WTC11 (cell line): ENCODE data around the gene DNAH8. TPM values are rescaled to one million over a fixed set of nuclear protein-coding genes. Genes with fewer than 3 reads are reported as not detected.
A peak's percentile ranks its signal among the peaks of the same experiment; 100 is the strongest.

Experiments used
- ATAC-seq: fragments of 200-7000 bp; cut with Tn5 transposase; 2 replicates; pipeline ENCODE4 v1.10.0; 2021; ENCODE audit warnings: mild to moderate bottlenecking, moderate library complexity
- CTCF ChIA-PET: fragments of 300-600 bp; sonication (Branson Sonifier 250); formaldehyde crosslinking; loops from one replicate; lab custom pipeline; 2021; ENCODE audit warnings: antibody characterized with exemption; lab: Charles Lee
- POLR2A ChIA-PET: fragments of 350-600 bp; sonication (Branson Sonifier 250); formaldehyde crosslinking; loops from one replicate; lab custom pipeline; 2021; ENCODE audit warnings: antibody characterized with exemption; lab: Charles Lee
- DNase-seq: peaks from one replicate; pipeline ENCODE4 v3.0.0; 2021; ENCODE audit warnings: low spot score
- H3K27ac Mint-ChIP-seq: 2 replicates; pipeline ENCODE4 v1.8.0; 2021; ENCODE audit warnings: mixed read lengths
- H3K27me3 Mint-ChIP-seq: 2 replicates; pipeline ENCODE4 v1.8.0; 2021; ENCODE audit warnings: low read depth, mild to moderate bottlenecking, moderate library complexity, mixed read lengths
- H3K36me3 Mint-ChIP-seq: 2 replicates; pipeline ENCODE4 v1.8.0; 2021; ENCODE audit warnings: mixed read lengths
- H3K4me1 Mint-ChIP-seq: 2 replicates; pipeline ENCODE4 v1.8.0; 2022; ENCODE audit warnings: mixed read lengths
- H3K4me3 Mint-ChIP-seq: 2 replicates; pipeline ENCODE4 v1.8.0; 2021; ENCODE audit warnings: mild to moderate bottlenecking, moderate library complexity, mixed read lengths
- H3K9me3 Mint-ChIP-seq: 2 replicates; pipeline ENCODE4 v1.8.0; 2021; ENCODE audit warnings: mixed read lengths
- ESRRA ChIP-seq: sonication (generic); formaldehyde crosslinking; IDR thresholded peaks from 2 replicates; pipeline ENCODE4 v1.8.1; 2022; ENCODE audit warnings: mild to moderate bottlenecking, missing genetic modification reagents, borderline replicate concordance
- ETV6 ChIP-seq: sonication (generic); formaldehyde crosslinking; IDR thresholded peaks from 2 replicates; pipeline ENCODE4 v1.8.1; 2022; ENCODE audit warnings: mild to moderate bottlenecking, missing genetic modification reagents
- FOXP1 ChIP-seq: sonication (generic); formaldehyde crosslinking; IDR thresholded peaks from 2 replicates; pipeline ENCODE4 v1.8.0; 2022; ENCODE audit warnings: missing genetic modification reagents, mild to moderate bottlenecking, moderate library complexity, borderline replicate concordance
- IRF2 ChIP-seq: sonication (generic); formaldehyde crosslinking; IDR thresholded peaks from 2 replicates; pipeline ENCODE4 v1.8.0; 2022; ENCODE audit warnings: low read depth, missing genetic modification reagents, borderline replicate concordance
- MYBL2 ChIP-seq: sonication (generic); formaldehyde crosslinking; IDR thresholded peaks from 2 replicates; pipeline ENCODE4 v1.8.1; 2023; ENCODE audit warnings: mild to moderate bottlenecking, moderate library complexity, missing genetic modification reagents
- NR3C1 ChIP-seq: sonication (generic); formaldehyde crosslinking; conservative IDR thresholded peaks from 2 replicates; pipeline ENCODE4 v1.8.1; 2023; ENCODE audit warnings: low read depth, mild to moderate bottlenecking, missing genetic modification reagents
- SP1 ChIP-seq: sonication (generic); formaldehyde crosslinking; conservative IDR thresholded peaks from 2 replicates; pipeline ENCODE4 v1.8.1; 2022; ENCODE audit warnings: missing genetic modification reagents
- TP53 ChIP-seq: sonication (generic); formaldehyde crosslinking; IDR thresholded peaks from 2 replicates; pipeline ENCODE4 v1.8.1; 2023; ENCODE audit warnings: mild to moderate bottlenecking, missing genetic modification reagents
- ZNF121 ChIP-seq: sonication (generic); formaldehyde crosslinking; IDR thresholded peaks from 2 replicates; pipeline ENCODE4 v1.8.0; 2023; ENCODE audit warnings: missing genetic modification reagents
- ZNF317 ChIP-seq: sonication (generic); formaldehyde crosslinking; IDR thresholded peaks from 2 replicates; pipeline ENCODE4 v1.8.1; 2023; ENCODE audit warnings: low read depth, mild to moderate bottlenecking, moderate library complexity, missing genetic modification reagents, borderline replicate concordance
- ZNF396 ChIP-seq: fragments of 250-450 bp; sonication (Bioruptor Pico); IDR thresholded peaks from 2 replicates; pipeline ENCODE4 v1.8.0; 2021; ENCODE audit warnings: mild to moderate bottlenecking, moderate library complexity, borderline replicate concordance
- ZNF416 ChIP-seq: fragments of 250-450 bp; sonication (Bioruptor Pico); IDR thresholded peaks from 2 replicates; pipeline ENCODE4 v1.9.0; 2021; ENCODE audit warnings: mild to moderate bottlenecking, inconsistent platforms
- total RNA-seq: library from RNA; stranded (reverse); gene quantifications from 3 replicates; pipeline ENCODE4 v1.2.3, GENCODE V29; 2021
- TF ChIP-seq, protein P1 (sequence below): sonication (generic); formaldehyde crosslinking; IDR thresholded peaks from 2 replicates; pipeline ENCODE4 v1.8.0; 2022; ENCODE audit warnings: mild to moderate bottlenecking, missing genetic modification reagents
- TF ChIP-seq, protein P2 (sequence below): fragments of 250-450 bp; sonication (Bioruptor Pico); IDR thresholded peaks from 2 replicates; pipeline ENCODE4 v1.9.0; 2021; ENCODE audit warnings: moderate library complexity, mild to moderate bottlenecking, inconsistent platforms, borderline replicate concordance
- TF ChIP-seq, protein P3 (sequence below): sonication (generic); formaldehyde crosslinking; IDR thresholded peaks from 2 replicates; pipeline ENCODE4 v1.8.1; 2023; ENCODE audit warnings: mild to moderate bottlenecking, missing genetic modification reagents
- TF ChIP-seq, protein P4 (sequence below): sonication (generic); formaldehyde crosslinking; IDR thresholded peaks from 2 replicates; pipeline ENCODE4 v1.8.0; 2023; ENCODE audit warnings: missing genetic modification reagents, mild to moderate bottlenecking, borderline replicate concordance
- TF ChIP-seq, protein P5 (sequence below): sonication (generic); formaldehyde crosslinking; IDR thresholded peaks from 2 replicates; pipeline ENCODE4 v1.8.1; 2022; ENCODE audit warnings: missing genetic modification reagents, borderline replicate concordance
- TF ChIP-seq, protein P6 (sequence below): sonication (generic); formaldehyde crosslinking; IDR thresholded peaks from 2 replicates; pipeline ENCODE4 v1.8.0; 2022; ENCODE audit warnings: mild to moderate bottlenecking, missing genetic modification reagents
- TF ChIP-seq, protein P7 (sequence below): sonication (generic); formaldehyde crosslinking; IDR thresholded peaks from 2 replicates; pipeline ENCODE4 v1.8.0; 2022; ENCODE audit warnings: mild to moderate bottlenecking, missing genetic modification reagents
- TF ChIP-seq, protein P8 (sequence below): sonication (generic); formaldehyde crosslinking; IDR thresholded peaks from 2 replicates; pipeline ENCODE4 v1.8.0; 2022; ENCODE audit warnings: missing genetic modification reagents

DNAH8 gene
- total RNA-seq, 1 experiment from 2014 or later: 0.02 TPM

DNA sequence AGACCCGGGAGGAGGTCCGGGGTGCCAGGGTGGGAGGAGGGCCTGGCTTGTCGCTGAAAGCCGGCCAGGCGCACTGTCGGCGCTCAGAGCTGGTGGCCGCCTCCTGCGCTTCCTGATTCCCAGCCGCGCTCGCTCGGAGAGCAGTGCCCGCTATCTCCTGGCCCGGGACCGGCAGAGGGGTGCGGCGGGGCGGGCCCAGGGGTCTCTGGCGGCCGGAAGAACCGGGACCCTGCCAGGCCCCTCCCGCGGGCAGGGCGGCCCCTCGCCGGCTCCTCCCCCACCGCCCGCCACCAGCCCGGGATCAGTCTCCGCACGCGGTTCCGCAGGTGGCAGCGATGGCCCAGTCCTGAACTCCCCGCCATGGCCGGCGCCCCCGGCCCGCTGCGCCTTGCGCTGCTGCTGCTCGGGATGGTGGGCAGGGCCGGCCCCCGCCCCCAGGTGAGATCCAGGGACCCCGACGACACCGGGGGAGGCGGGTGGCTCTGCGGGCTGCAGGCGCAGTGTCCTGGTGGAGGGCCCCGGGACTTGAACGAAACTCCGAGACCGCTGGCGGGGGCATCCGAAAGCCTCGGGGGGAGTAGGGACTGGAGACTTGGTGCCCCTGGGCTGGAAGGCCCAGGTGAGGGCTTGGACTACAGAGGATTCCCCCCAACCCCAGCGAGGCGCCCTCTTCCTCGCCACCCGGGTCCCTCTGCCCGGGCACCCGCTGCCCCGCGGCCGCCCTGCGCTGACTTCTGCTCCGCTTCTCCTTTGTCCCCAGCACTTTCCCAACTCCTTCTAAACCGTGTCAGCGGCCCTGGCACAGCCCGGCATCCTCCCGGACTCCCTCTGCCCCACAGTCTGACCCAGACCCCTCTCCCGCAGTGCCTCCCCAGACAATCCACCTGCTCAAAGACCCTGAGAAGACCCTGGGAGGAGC lies 333.6 kb downstream of the DNAH8 start, which contains the start of gene GLP1R:
Gene GLP1R, plus strand, starts transcription at position 301 of the 919 bp plus-strand sequence. Its CDS starts 60 bp downstream, at position 361.
- H3K36me3 Mint-ChIP-seq: no peaks in the 10 kb centered on the region
- POLR2A ChIA-PET: no interaction called here
- DNase-seq (peak; percentile 61), ATAC-seq (peak; percentile 76)
- peak within 1 kb of the TSS; percentile 81 for H3K4me3 Mint-ChIP-seq
- no peak within 1 kb of the TSS for H3K27ac Mint-ChIP-seq
- CTCF ChIA-PET: interaction anchor here (0.6 to 2.3 kb wide), 9 partner anchors 19 to 76 kb away, joined by 3 to 7 read pairs (median 4); no protein-coding TSS in a partner anchor
- peaks cover 11% of the 10 kb centered on the region for H3K4me1 Mint-ChIP-seq
- no peaks in the 10 kb centered on the region for H3K9me3 Mint-ChIP-seq
- peaks cover 49% of the 10 kb centered on the region for H3K27me3 Mint-ChIP-seq
- TF ChIP-seq, protein P1, sequence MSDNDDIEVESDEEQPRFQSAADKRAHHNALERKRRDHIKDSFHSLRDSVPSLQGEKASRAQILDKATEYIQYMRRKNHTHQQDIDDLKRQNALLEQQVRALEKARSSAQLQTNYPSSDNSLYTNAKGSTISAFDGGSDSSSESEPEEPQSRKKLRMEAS (CRISPR knock-in tag): peak; percentile 66; the same call in 1 of the 2 replicates
- peak; percentile 75 for TF ChIP-seq SP1 (CRISPR knock-in tag)
- TF ChIP-seq ZNF416: no peak
- TF ChIP-seq, protein P2, sequence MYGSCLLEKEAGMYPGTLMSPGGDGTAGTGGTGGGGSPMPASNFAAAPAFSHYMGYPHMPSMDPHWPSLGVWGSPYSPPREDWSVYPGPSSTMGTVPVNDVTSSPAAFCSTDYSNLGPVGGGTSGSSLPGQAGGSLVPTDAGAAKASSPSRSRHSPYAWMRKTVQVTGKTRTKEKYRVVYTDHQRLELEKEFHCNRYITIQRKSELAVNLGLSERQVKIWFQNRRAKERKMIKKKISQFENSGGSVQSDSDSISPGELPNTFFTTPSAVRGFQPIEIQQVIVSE (CRISPR knock-in tag): no peak
- TF ChIP-seq, protein P3, sequence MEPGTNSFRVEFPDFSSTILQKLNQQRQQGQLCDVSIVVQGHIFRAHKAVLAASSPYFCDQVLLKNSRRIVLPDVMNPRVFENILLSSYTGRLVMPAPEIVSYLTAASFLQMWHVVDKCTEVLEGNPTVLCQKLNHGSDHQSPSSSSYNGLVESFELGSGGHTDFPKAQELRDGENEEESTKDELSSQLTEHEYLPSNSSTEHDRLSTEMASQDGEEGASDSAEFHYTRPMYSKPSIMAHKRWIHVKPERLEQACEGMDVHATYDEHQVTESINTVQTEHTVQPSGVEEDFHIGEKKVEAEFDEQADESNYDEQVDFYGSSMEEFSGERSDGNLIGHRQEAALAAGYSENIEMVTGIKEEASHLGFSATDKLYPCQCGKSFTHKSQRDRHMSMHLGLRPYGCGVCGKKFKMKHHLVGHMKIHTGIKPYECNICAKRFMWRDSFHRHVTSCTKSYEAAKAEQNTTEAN: peak; percentile 63; the same call in 1 of the 2 replicates
- TF ChIP-seq, protein P4, sequence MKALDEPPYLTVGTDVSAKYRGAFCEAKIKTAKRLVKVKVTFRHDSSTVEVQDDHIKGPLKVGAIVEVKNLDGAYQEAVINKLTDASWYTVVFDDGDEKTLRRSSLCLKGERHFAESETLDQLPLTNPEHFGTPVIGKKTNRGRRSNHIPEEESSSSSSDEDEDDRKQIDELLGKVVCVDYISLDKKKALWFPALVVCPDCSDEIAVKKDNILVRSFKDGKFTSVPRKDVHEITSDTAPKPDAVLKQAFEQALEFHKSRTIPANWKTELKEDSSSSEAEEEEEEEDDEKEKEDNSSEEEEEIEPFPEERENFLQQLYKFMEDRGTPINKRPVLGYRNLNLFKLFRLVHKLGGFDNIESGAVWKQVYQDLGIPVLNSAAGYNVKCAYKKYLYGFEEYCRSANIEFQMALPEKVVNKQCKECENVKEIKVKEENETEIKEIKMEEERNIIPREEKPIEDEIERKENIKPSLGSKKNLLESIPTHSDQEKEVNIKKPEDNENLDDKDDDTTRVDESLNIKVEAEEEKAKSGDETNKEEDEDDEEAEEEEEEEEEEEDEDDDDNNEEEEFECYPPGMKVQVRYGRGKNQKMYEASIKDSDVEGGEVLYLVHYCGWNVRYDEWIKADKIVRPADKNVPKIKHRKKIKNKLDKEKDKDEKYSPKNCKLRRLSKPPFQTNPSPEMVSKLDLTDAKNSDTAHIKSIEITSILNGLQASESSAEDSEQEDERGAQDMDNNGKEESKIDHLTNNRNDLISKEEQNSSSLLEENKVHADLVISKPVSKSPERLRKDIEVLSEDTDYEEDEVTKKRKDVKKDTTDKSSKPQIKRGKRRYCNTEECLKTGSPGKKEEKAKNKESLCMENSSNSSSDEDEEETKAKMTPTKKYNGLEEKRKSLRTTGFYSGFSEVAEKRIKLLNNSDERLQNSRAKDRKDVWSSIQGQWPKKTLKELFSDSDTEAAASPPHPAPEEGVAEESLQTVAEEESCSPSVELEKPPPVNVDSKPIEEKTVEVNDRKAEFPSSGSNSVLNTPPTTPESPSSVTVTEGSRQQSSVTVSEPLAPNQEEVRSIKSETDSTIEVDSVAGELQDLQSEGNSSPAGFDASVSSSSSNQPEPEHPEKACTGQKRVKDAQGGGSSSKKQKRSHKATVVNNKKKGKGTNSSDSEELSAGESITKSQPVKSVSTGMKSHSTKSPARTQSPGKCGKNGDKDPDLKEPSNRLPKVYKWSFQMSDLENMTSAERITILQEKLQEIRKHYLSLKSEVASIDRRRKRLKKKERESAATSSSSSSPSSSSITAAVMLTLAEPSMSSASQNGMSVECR (CRISPR knock-in tag): peak; percentile 48; the same call in 1 of the 2 replicates
- TF ChIP-seq ESRRA (CRISPR knock-in tag): 0 out of 2 replicates have a peak, but pooled peaks have one; percentile 33
- TF ChIP-seq, protein P5, sequence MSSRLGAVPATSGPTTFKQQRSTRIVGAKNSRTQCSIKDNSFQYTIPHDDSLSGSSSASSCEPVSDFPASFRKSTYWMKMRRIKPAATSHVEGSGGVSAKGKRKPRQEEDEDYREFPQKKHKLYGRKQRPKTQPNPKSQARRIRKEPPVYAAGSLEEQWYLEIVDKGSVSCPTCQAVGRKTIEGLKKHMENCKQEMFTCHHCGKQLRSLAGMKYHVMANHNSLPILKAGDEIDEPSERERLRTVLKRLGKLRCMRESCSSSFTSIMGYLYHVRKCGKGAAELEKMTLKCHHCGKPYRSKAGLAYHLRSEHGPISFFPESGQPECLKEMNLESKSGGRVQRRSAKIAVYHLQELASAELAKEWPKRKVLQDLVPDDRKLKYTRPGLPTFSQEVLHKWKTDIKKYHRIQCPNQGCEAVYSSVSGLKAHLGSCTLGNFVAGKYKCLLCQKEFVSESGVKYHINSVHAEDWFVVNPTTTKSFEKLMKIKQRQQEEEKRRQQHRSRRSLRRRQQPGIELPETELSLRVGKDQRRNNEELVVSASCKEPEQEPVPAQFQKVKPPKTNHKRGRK (CRISPR knock-in tag): no peak
- no peak for TF ChIP-seq TP53 (CRISPR knock-in tag)
- TF ChIP-seq NR3C1 (CRISPR knock-in tag): no peak
- peak; percentile 53; the same call in 1 of the 2 replicates for TF ChIP-seq ETV6 (CRISPR knock-in tag)
- TF ChIP-seq, protein P6, sequence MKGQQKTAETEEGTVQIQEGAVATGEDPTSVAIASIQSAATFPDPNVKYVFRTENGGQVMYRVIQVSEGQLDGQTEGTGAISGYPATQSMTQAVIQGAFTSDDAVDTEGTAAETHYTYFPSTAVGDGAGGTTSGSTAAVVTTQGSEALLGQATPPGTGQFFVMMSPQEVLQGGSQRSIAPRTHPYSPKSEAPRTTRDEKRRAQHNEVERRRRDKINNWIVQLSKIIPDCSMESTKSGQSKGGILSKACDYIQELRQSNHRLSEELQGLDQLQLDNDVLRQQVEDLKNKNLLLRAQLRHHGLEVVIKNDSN (CRISPR knock-in tag): no peak
- no peak for TF ChIP-seq ZNF317 (CRISPR knock-in tag)
- no peak for TF ChIP-seq ZNF396
- TF ChIP-seq ZNF121: 0 out of 2 replicates have a peak, but pooled peaks have one; percentile 29
- TF ChIP-seq MYBL2 (CRISPR knock-in tag): peak; percentile 64; the same call in 1 of the 2 replicates
- TF ChIP-seq, protein P7, sequence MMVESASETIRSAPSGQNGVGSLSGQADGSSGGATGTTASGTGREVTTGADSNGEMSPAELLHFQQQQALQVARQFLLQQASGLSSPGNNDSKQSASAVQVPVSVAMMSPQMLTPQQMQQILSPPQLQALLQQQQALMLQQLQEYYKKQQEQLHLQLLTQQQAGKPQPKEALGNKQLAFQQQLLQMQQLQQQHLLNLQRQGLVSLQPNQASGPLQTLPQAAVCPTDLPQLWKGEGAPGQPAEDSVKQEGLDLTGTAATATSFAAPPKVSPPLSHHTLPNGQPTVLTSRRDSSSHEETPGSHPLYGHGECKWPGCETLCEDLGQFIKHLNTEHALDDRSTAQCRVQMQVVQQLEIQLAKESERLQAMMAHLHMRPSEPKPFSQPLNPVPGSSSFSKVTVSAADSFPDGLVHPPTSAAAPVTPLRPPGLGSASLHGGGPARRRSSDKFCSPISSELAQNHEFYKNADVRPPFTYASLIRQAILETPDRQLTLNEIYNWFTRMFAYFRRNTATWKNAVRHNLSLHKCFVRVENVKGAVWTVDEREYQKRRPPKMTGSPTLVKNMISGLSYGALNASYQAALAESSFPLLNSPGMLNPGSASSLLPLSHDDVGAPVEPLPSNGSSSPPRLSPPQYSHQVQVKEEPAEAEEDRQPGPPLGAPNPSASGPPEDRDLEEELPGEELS: peak; percentile 39; the same call in 1 of the 2 replicates
- TF ChIP-seq IRF2 (CRISPR knock-in tag): no peak
- TF ChIP-seq, protein P8, sequence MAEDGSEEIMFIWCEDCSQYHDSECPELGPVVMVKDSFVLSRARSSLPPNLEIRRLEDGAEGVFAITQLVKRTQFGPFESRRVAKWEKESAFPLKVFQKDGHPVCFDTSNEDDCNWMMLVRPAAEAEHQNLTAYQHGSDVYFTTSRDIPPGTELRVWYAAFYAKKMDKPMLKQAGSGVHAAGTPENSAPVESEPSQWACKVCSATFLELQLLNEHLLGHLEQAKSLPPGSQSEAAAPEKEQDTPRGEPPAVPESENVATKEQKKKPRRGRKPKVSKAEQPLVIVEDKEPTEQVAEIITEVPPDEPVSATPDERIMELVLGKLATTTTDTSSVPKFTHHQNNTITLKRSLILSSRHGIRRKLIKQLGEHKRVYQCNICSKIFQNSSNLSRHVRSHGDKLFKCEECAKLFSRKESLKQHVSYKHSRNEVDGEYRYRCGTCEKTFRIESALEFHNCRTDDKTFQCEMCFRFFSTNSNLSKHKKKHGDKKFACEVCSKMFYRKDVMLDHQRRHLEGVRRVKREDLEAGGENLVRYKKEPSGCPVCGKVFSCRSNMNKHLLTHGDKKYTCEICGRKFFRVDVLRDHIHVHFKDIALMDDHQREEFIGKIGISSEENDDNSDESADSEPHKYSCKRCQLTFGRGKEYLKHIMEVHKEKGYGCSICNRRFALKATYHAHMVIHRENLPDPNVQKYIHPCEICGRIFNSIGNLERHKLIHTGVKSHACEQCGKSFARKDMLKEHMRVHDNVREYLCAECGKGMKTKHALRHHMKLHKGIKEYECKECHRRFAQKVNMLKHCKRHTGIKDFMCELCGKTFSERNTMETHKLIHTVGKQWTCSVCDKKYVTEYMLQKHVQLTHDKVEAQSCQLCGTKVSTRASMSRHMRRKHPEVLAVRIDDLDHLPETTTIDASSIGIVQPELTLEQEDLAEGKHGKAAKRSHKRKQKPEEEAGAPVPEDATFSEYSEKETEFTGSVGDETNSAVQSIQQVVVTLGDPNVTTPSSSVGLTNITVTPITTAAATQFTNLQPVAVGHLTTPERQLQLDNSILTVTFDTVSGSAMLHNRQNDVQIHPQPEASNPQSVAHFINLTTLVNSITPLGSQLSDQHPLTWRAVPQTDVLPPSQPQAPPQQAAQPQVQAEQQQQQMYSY (CRISPR knock-in tag): no peak
- TF ChIP-seq FOXP1 (CRISPR knock-in tag): peak; percentile 17; the same call in 1 of the 2 replicates
